ENCODE data around the gene RAD50. TPM values are rescaled to one million over a fixed set of nuclear protein-coding genes. Genes with fewer than 3 reads are reported as not detected.
"Not testable (repeated sequence)": the region's sequence is repeated elsewhere in the genome, so short reads cannot be mapped to it uniquely, and the experiment has no call there.

RAD50 gene
- total and polyA plus RNA-seq, 8 donors, result 5.9 to 21.1 (median 16.2) TPM

DNA sequence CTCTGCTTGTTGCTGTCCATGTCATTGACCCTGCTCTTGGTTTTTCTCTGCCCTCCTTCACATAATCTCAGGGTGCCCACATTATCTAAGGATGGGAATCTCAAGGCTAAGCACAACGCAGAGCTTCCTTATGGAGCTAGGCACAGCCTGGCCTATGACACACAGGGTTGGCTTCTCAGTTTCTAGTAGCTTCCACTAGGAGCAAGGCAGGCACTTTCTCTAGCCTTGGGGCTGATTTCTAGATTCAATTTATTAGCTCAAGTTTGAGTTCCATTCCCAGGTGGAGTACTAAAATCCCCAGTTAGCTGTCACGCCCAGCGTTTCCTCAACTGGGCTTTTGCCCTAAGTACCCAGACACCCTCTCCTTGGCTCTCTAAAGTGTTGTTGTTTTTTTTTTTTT, 129.4 kb downstream of the RAD50 start:
- H3K27me3 ChIP-seq, result no peaks in the 10 kb centered on the region
- DNase-seq, result no peak
- TF ChIP-seq, protein P1, sequence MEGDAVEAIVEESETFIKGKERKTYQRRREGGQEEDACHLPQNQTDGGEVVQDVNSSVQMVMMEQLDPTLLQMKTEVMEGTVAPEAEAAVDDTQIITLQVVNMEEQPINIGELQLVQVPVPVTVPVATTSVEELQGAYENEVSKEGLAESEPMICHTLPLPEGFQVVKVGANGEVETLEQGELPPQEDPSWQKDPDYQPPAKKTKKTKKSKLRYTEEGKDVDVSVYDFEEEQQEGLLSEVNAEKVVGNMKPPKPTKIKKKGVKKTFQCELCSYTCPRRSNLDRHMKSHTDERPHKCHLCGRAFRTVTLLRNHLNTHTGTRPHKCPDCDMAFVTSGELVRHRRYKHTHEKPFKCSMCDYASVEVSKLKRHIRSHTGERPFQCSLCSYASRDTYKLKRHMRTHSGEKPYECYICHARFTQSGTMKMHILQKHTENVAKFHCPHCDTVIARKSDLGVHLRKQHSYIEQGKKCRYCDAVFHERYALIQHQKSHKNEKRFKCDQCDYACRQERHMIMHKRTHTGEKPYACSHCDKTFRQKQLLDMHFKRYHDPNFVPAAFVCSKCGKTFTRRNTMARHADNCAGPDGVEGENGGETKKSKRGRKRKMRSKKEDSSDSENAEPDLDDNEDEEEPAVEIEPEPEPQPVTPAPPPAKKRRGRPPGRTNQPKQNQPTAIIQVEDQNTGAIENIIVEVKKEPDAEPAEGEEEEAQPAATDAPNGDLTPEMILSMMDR (IDR thresholded peaks at IDR 0.05), result no peak
- intact Hi-C loops (cut with DNase I), result no loop called here
- H3K9me3 ChIP-seq, result no peaks in the 10 kb centered on the region
- H3K4me1 ChIP-seq, result no peaks in the 10 kb centered on the region
- ATAC-seq, result no peak
- H3K27ac ChIP-seq, result no peak overlapping the region
- no peaks in the 10 kb centered on the region for H3K36me3 ChIP-seq
- FAIRE-seq, result no peak
- no peak overlapping the region for H3K4me3 ChIP-seq
- WGBS, 2 donors, result 92% methylated on average over 3 of the region's 3 CpGs

DNA sequence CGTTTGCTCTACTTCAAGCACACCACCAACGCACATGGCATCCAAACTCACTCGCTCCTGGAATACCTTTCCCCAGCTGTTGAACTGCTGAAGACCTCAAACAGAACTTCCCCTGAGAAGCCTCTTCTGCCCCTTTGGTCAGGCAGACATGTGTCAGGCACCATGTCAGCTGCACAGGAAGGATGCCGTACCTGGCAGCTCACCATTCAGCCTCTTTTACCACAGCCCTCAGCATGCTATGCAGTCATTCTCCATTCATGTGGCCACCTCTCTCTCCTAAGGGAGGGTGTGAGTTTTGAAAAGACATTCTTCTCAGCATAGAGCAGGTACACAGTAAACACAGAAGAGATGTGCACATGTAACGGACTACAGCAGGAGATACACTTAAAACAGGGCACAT, 131.2 kb downstream of the RAD50 start:
- H3K27ac ChIP-seq, result no peak overlapping the region
- H3K36me3 ChIP-seq, result no peaks in the 10 kb centered on the region
- TF ChIP-seq, protein P1 (IDR thresholded peaks at IDR 0.05), result no peak
- intact Hi-C loops (cut with DNase I), result no loop called here
- no peaks in the 10 kb centered on the region for H3K27me3 ChIP-seq
- ATAC-seq (no peak), FAIRE-seq (no peak), DNase-seq (no peak)
- no peaks in the 10 kb centered on the region for H3K4me1 ChIP-seq
- no peaks in the 10 kb centered on the region for H3K9me3 ChIP-seq
- H3K4me3 ChIP-seq, result no peak overlapping the region
- WGBS, 2 donors, result 84 to 85% methylated on average over 5 of the region's 5 CpGs

GRCh38 chr5:132688536-132689339, 132.0 kb downstream of the RAD50 start:
- intact Hi-C loops (cut with DNase I), result no loop called here

DNA sequence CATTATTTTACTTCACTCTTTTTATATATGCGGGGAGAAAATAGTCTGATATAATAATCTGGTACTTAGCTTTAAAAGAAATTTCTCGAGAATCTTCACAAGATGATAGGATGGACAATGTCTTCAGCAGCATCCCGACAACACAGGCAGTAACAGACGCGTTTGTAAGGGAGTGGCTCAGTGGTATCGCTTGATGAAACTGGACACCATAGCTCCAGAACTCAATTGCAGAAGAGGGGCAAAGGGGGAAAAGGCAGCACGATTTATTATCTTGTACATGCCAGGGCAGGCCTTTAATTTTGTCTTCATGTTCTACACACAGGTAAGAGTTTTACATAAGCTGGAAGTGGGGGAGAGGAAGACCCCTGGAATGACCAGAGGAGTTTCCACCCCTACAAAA, 132.7 kb downstream of the RAD50 start:
- Histone ChIP-seq H3K9me3 (no peaks in the 10 kb centered on the region), H3K4me3 (no peak overlapping the region), H3K27ac (no peak overlapping the region), H3K27me3 (no peaks in the 10 kb centered on the region), H3K4me1 (no peaks in the 10 kb centered on the region), H3K36me3 (no peaks in the 10 kb centered on the region)
- DNase-seq (no peak), ATAC-seq (no peak), FAIRE-seq (no peak)
- intact Hi-C loops (cut with DNase I), result no loop called here
- TF ChIP-seq, protein P1 (IDR thresholded peaks at IDR 0.05), result no peak
- WGBS, 2 donors, result 87 to 88% methylated on average over 7 of the region's 7 CpGs

More at GRCh38 chr5:132688536-132689339, 132.0 kb downstream of the RAD50 start:
- no peak overlapping the region for H3K27ac ChIP-seq
- H3K4me3 ChIP-seq, result no peak overlapping the region
- FAIRE-seq, result no peak
- H3K9me3 ChIP-seq, result no peaks in the 10 kb centered on the region
- DNase-seq, result no peak
- no peak for ATAC-seq
- no peaks in the 10 kb centered on the region for H3K4me1 ChIP-seq
- TF ChIP-seq, protein P1 (IDR thresholded peaks at IDR 0.05), result no peak
- H3K36me3 ChIP-seq, result no peaks in the 10 kb centered on the region
- no peaks in the 10 kb centered on the region for H3K27me3 ChIP-seq
- WGBS, 2 donors, result 64 to 65% methylated on average over 7 of the region's 7 CpGs

- H3K4me3 ChIP-seq, result no peak overlapping the region
- FAIRE-seq (no peak), ATAC-seq (no peak), DNase-seq (no peak)
- TF ChIP-seq, protein P1 (IDR thresholded peaks at IDR 0.05), result no peak
- WGBS, 2 donors, result 98 to 99% methylated on average over 3 of the region's 3 CpGs
- H3K9me3 ChIP-seq, result no peaks in the 10 kb centered on the region
- H3K27ac ChIP-seq, result no peak overlapping the region
- H3K36me3 ChIP-seq, result no peaks in the 10 kb centered on the region
- no peaks in the 10 kb centered on the region for H3K27me3 ChIP-seq
- H3K4me1 ChIP-seq, result no peaks in the 10 kb centered on the region
- intact Hi-C loops (cut with DNase I), result no loop called here
These were observed 133.4 kb downstream of the RAD50 start for GRCh38 chr5:132690156-132690555.

DNA sequence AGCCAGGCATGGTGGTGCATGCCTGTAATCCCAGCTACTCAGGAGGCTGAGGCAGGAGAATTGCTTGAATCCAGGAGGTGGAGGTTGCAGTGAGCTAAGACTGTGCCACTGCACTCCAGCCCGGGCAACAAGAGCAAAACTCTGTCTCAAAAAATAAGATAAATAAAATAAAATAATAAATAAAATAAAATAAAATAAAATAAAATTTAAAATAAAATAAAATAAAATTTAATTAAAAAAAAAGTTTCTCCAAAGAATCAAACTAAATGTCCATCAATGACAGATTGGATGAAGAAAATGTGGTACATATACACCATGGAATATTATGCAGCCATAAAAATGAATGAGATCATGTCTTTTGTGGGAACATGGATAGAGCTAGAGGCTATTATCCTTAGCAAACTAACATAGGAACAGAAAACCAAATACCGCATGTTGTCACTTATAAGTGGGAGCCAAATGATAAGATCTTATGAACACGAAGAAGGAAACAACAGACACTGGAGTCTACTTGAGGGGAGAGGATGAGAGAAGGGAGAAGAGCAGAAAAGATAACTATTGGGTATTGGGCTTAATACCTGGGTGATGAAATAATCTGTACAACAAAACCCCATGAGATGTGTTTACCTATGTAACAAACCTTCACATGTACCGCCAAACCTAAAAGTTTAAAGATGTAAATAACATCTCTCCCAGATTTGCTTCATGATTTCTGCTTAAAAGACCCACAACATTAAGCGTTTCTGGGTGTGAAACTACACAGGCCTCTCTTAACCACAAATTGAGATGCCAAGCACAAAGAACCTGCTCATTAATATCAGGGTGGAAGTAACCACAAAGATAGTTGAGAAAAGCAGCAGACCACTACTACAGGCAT, 135.2 kb downstream of the RAD50 start:
- 75 to 77% methylated on average over 5 of the region's 5 CpGs for WGBS, 2 donors
- H3K27ac ChIP-seq; H3K4me3 ChIP-seq; DNase-seq; H3K27me3 ChIP-seq; FAIRE-seq; ATAC-seq; H3K36me3 ChIP-seq; intact Hi-C loops (cut with DNase I); H3K9me3 ChIP-seq; H3K4me1 ChIP-seq: not testable (repeated sequence)
